AG04450 (cell line): ENCODE measurements around the gene FLT3. TPM values are rescaled to one million over a fixed set of nuclear protein-coding genes. Genes with fewer than 3 reads are reported as not detected.

ENCODE experiments used
- CTCF ChIA-PET: fragments of 300-600, 350-600 bp; formaldehyde crosslinking; extraction: SDS; loops from one replicate; lab custom pipeline; 2022; ENCODE audit warnings: antibody characterized with exemption, inconsistent platforms; lab: Charles Lee
- POLR2A ChIA-PET: fragments of 350-600 bp; formaldehyde crosslinking; extraction: SDS; loops from one replicate; lab custom pipeline; 2021; ENCODE audit warnings: antibody characterized with exemption, inconsistent platforms; lab: Yijun Ruan, JAX
- DNase-seq: peaks from one replicate; pipeline ENCODE4 v3.0.0-alpha.2; 2011; ENCODE audit warnings: low read depth, low spot score
- H3K27ac ChIP-seq: one replicate; pipeline ENCODE4 v1.5.1; 2012; ENCODE audit warnings: low read depth, low read length, control low read depth
- H3K27me3 ChIP-seq: one replicate; pipeline ENCODE4 v1.6.0; 2012; ENCODE audit warnings: low read length; ENCODE audit not compliant: control insufficient read depth, insufficient read depth
- H3K4me3 ChIP-seq: 2 replicates; pipeline ENCODE4 v1.5.1; 2011; ENCODE audit warnings: mild to moderate bottlenecking, low read depth, low read length, control low read depth
- H3K9me3 ChIP-seq: 2 replicates; pipeline ENCODE4 v1.5.1; 2012; ENCODE audit warnings: low read length; ENCODE audit not compliant: control insufficient read depth, insufficient read depth
- CTCF ChIP-seq: IDR thresholded peaks from 2 replicates; pipeline ENCODE4 v1.5.1; 2011; ENCODE audit warnings: low read depth, low read length, control low read depth, inconsistent platforms
- polyA plus RNA-seq: library from polyadenylated mRNA; depleted of rRNA; stranded (reverse); fragments of >200 nt; gene quantifications from 2 replicates; pipeline ENCODE4 v1.2.3, GENCODE V29; 2011

FLT3 gene
- polyA plus RNA-seq, 1 experiment, result 0.01 TPM

GRCh38 chr13:28049880-28050875 lies 50.2 kb downstream of the FLT3 start:
- no peaks in the 10 kb centered on the region for H3K27me3 ChIP-seq
- ChIA-PET POLR2A (no interaction called here), CTCF (interaction anchor here (0.7 to 0.9 kb wide), 2 partner anchors 52 to 688 kb away, joined by 3 read pairs; no protein-coding TSS in a partner anchor)
- no peak for TF ChIP-seq CTCF
- DNase-seq, result no peak
- H3K9me3 ChIP-seq, result no peaks in the 10 kb centered on the region
- no peak overlapping the region for H3K4me3 ChIP-seq
- H3K27ac ChIP-seq, result no peak overlapping the region

- POLR2A ChIA-PET, result no interaction called here
Observed at GRCh38 chr13:28049215-28049614, 51.2 kb downstream of the FLT3 start.

GRCh38 chr13:28048768-28049167 lies 51.6 kb downstream of the FLT3 start:
- no peak for DNase-seq

More at GRCh38 chr13:28049215-28049614, 51.2 kb downstream of the FLT3 start:
- CTCF ChIA-PET, result interaction anchor here (0.9 kb wide), 1 partner anchor 51 kb away, joined by 3 read pairs; no protein-coding TSS in a partner anchor
- DNase-seq, result no peak
- Histone ChIP-seq H3K27me3 (no peaks in the 10 kb centered on the region), H3K4me3 (no peak overlapping the region), H3K9me3 (no peaks in the 10 kb centered on the region), H3K27ac (no peak overlapping the region)
- no peak for TF ChIP-seq CTCF

GRCh38 chr13:28047757-28048388 lies 52.5 kb downstream of the FLT3 start:
- no peaks in the 10 kb centered on the region for H3K27me3 ChIP-seq
- no peak overlapping the region for H3K27ac ChIP-seq
- no peaks in the 10 kb centered on the region for H3K9me3 ChIP-seq
- H3K4me3 ChIP-seq, result no peak overlapping the region
- no peak for TF ChIP-seq CTCF
- CTCF ChIA-PET, result no interaction called here
- DNase-seq, result no peak
- POLR2A ChIA-PET, result no interaction called here

More at GRCh38 chr13:28048768-28049167, 51.6 kb downstream of the FLT3 start:
- H3K27ac ChIP-seq, result no peak overlapping the region
- H3K9me3 ChIP-seq, result no peaks in the 10 kb centered on the region
- no peak overlapping the region for H3K4me3 ChIP-seq
- no peak for TF ChIP-seq CTCF
- CTCF ChIA-PET, result no interaction called here
- no peaks in the 10 kb centered on the region for H3K27me3 ChIP-seq
- POLR2A ChIA-PET, result no interaction called here
